IMR-90 (cell line): Measurements from ENCODE around the gene NELL2. TPM values are rescaled to one million over a fixed set of nuclear protein-coding genes. Genes with fewer than 3 reads are reported as not detected.
"Not testable (repeated sequence)": the region's sequence is repeated elsewhere in the genome, so short reads cannot be mapped to it uniquely, and the experiment has no call there.

Experiments used
- ATAC-seq: fragments of 200-7000 bp; cut with Tn5 transposase; 2 replicates; pipeline ENCODE4 v1.9.1; 2020; ENCODE audit warnings: low read depth, mild to moderate bottlenecking, moderate library complexity
- BruUV-seq: library from RNA; stranded (reverse); fragments of 400-500 nt; replicated peaks from 2 replicates; lab custom pipeline; 2021; lab: Mats Ljungman, UMichigan
- CTCF ChIA-PET: fragments of 300-600 bp; formaldehyde crosslinking; extraction: SDS; loops from one replicate; lab custom pipeline; 2021; ENCODE audit warnings: antibody characterized with exemption; lab: Yijun Ruan, JAX
- POLR2A ChIA-PET: fragments of 300-600 bp; sonication (Branson Sonifier 250); formaldehyde crosslinking; loops from one replicate; lab custom pipeline; 2022; ENCODE audit warnings: antibody characterized with exemption; ENCODE audit not compliant: unreplicated experiment; lab: Charles Lee
- DNase-seq: peaks from one replicate; pipeline ENCODE4 v3.0.0; 2013
- H2AFZ ChIP-seq: replicated peaks from 2 replicates; pipeline ENCODE3; 2013; ENCODE audit warnings: low read length, mild to moderate bottlenecking; ENCODE audit not compliant: poor library complexity
- H2AK5ac ChIP-seq: 2 replicates; pipeline ENCODE4 v1.6.1; 2013; ENCODE audit warnings: low read depth, low read length, inconsistent platforms
- H2AK9ac ChIP-seq: replicated peaks from 2 replicates; pipeline ENCODE3; 2013; ENCODE audit warnings: mild to moderate bottlenecking, low read depth, low read length, moderate library complexity; ENCODE audit not compliant: poor library complexity
- H2BK120ac ChIP-seq: 2 replicates; pipeline ENCODE4 v1.6.1; 2013; ENCODE audit warnings: low read depth, low read length, inconsistent platforms
- H2BK15ac ChIP-seq: 3 replicates; pipeline ENCODE4 v1.6.1; 2013; ENCODE audit warnings: low read depth, low read length, inconsistent platforms
- H2BK20ac ChIP-seq: 2 replicates; pipeline ENCODE4 v1.6.1; 2013; ENCODE audit warnings: low read depth, mild to moderate bottlenecking, inconsistent platforms, low read length, moderate library complexity
- H2BK5ac ChIP-seq: 2 replicates; pipeline ENCODE4 v1.6.1; 2013; ENCODE audit warnings: mild to moderate bottlenecking, low read depth, low read length, inconsistent platforms; ENCODE audit not compliant: poor library complexity, severe bottlenecking
- H3K14ac ChIP-seq: replicated peaks from 2 replicates; pipeline ENCODE4 v1.6.1; 2013; ENCODE audit warnings: low read depth, low read length, inconsistent platforms
- H3K18ac ChIP-seq: 2 replicates; pipeline ENCODE4 v1.6.1; 2013; ENCODE audit warnings: low read depth, low read length, control low read depth
- H3K23ac ChIP-seq: 2 replicates; pipeline ENCODE4 v1.6.1; 2013; ENCODE audit warnings: low read depth, low read length, inconsistent platforms
- H3K27ac ChIP-seq: 2 replicates; pipeline ENCODE4 v1.5.1; 2013; ENCODE audit warnings: mild to moderate bottlenecking, control low read depth, low read length; ENCODE audit not compliant: insufficient read depth
- H3K27me3 ChIP-seq: 2 replicates; pipeline ENCODE4 v1.6.1; 2013; ENCODE audit warnings: low read length; ENCODE audit not compliant: control insufficient read depth, insufficient read depth
- H3K36me3 ChIP-seq: 2 replicates; pipeline ENCODE4 v1.6.1; 2013; ENCODE audit warnings: low read length, mixed read lengths; ENCODE audit not compliant: control insufficient read depth, insufficient read depth
- H3K4ac ChIP-seq: 2 replicates; pipeline ENCODE4 v1.6.1; 2013; ENCODE audit warnings: low read depth, low read length, inconsistent platforms
- H3K4me1 ChIP-seq: 2 replicates; pipeline ENCODE4 v1.6.1; 2013; ENCODE audit warnings: low read length, mixed read lengths; ENCODE audit not compliant: control insufficient read depth, insufficient read depth
- H3K4me2 ChIP-seq: 2 replicates; pipeline ENCODE4 v1.6.1; 2013; ENCODE audit warnings: low read depth, mild to moderate bottlenecking, control low read depth, low read length, moderate library complexity
- H3K4me3 ChIP-seq: 2 replicates; pipeline ENCODE4 v1.5.1; 2013; ENCODE audit warnings: low read depth, mild to moderate bottlenecking, control low read depth, low read length, moderate library complexity; ENCODE audit not compliant: insufficient read depth
- H3K56ac ChIP-seq: 2 replicates; pipeline ENCODE4 v1.6.1; 2013; ENCODE audit warnings: low read length, inconsistent platforms; ENCODE audit not compliant: insufficient read depth; ENCODE audit errors: extremely low read depth
- H3K79me1 ChIP-seq, 2 experiments: 2 replicates each; pipeline ENCODE4 v1.6.1; 2013; ENCODE audit warnings: low read length in 2 of 2, inconsistent platforms in 1 of 2, low read depth in 1 of 2
- H3K9ac ChIP-seq: 2 replicates; pipeline ENCODE4 v1.6.1; 2013; ENCODE audit warnings: low read depth, low read length, control low read depth
- H3K9me1 ChIP-seq: 2 replicates; pipeline ENCODE4 v1.6.1; 2013; ENCODE audit warnings: low read length, inconsistent platforms; ENCODE audit not compliant: insufficient read depth
- H3K9me3 ChIP-seq: 2 replicates; pipeline ENCODE4 v1.6.1; 2013; ENCODE audit warnings: low read length; ENCODE audit not compliant: control insufficient read depth, insufficient read depth
- H4K20me1 ChIP-seq: 2 replicates; pipeline ENCODE4 v1.6.1; 2013; ENCODE audit warnings: low read length, inconsistent platforms; ENCODE audit not compliant: insufficient read depth
- H4K5ac ChIP-seq: 2 replicates; pipeline ENCODE4 v1.6.1; 2013; ENCODE audit warnings: mild to moderate bottlenecking, low read depth, low read length, control low read depth
- H4K8ac ChIP-seq, 2 experiments: 2 replicates each; pipeline ENCODE4 v1.6.1; 2013; ENCODE audit warnings: low read depth in 2 of 2, low read length in 2 of 2, control low read depth in 1 of 2, inconsistent platforms in 1 of 2
- H4K91ac ChIP-seq: 2 replicates; pipeline ENCODE4 v1.6.1; 2013; ENCODE audit warnings: low read depth, low read length, inconsistent platforms; ENCODE audit not compliant: insufficient read depth
- WGBS, 2 experiments: methylation state at CpG; one replicate each; pipeline versions ENCODE4 v1.1.5 to v1.1.7; 2013; ENCODE audit warnings: missing lambda C conversion rate in 2 of 2; ENCODE audit not compliant: insufficient read length in 1 of 2; ENCODE audit errors: extremely low coverage in 2 of 2; 5-methylcytosine and 5-hydroxymethylcytosine counted together
- dilution Hi-C: fragments of 300-500 bp; cut with HindIII; formaldehyde crosslinking; loops from one replicate; pipeline ENCODE4 v1.14.3; 2018; ENCODE audit warnings: low sequenced_read_pairs; ENCODE audit not compliant: unreplicated experiment
- in situ Hi-C: fragments of 300-500 bp; cut with MboI; formaldehyde crosslinking; loops from 3 replicates; pipeline ENCODE4 v1.14.3; 2019; ENCODE audit warnings: low sequenced_read_pairs, inconsistent platforms, mixed read lengths
- intact Hi-C: fragments of 100-400 bp; cut with micrococcal nuclease; formaldehyde crosslinking; loops from 2 replicates; pipeline ENCODE4 v1.10.0; 2022
- polyA plus RNA-seq, 3 experiments: library from polyadenylated mRNA; depleted of rRNA; stranded (reverse); fragments of >200 nt; gene quantifications; 2 replicates each; pipeline ENCODE4 v1.2.3, GENCODE V29; 2012; ENCODE audit warnings: low replicate concordance in 1 of 3
- total RNA-seq: library from RNA; depleted of rRNA; stranded (reverse); fragments of >200 nt; gene quantifications from 2 replicates; pipeline ENCODE4 v1.2.3, GENCODE V29; 2012

The NELL2 gene
- total and polyA plus RNA-seq, 2 of the 4 experiments (the other 2 are of a cell fraction): 0.18 to 0.26 TPM

GRCh38 chr12:44821702-44822101, 54.4 kb downstream of the NELL2 start:
- in situ Hi-C loops: not testable (repeated sequence)

More at GRCh38 chr12:44821702-44822101, 54.4 kb downstream of the NELL2 start:
- H3K4me1 ChIP-seq, H3K9ac ChIP-seq, H3K36me3 ChIP-seq, H4K5ac ChIP-seq, BruUV-seq, POLR2A ChIA-PET, H2BK5ac ChIP-seq, H4K20me1 ChIP-seq, H2BK15ac ChIP-seq, H2AK5ac ChIP-seq, dilution Hi-C loops, CTCF ChIA-PET, H2AFZ ChIP-seq, H3K79me1 ChIP-seq, H3K18ac ChIP-seq, H3K4me2 ChIP-seq, DNase-seq, H3K27me3 ChIP-seq, H3K4ac ChIP-seq, H3K9me1 ChIP-seq, H3K4me3 ChIP-seq, H3K56ac ChIP-seq, H3K14ac ChIP-seq, H2AK9ac ChIP-seq, H4K91ac ChIP-seq, H2BK20ac ChIP-seq, H2BK120ac ChIP-seq, intact Hi-C loops, H3K23ac ChIP-seq, H4K8ac ChIP-seq, H3K9me3 ChIP-seq, H3K27ac ChIP-seq, ATAC-seq: not testable (repeated sequence)
- WGBS, 2 experiments: no CpG with 5 or more reads among the region's 8 CpGs
